COLO668 (cell line): ENCODE data around the gene SPN.
"Not testable (repeated sequence)": the region's sequence is repeated elsewhere in the genome, so short reads cannot be mapped to it uniquely, and the experiment has no call there.

Source experiments
- DNase-seq: peaks from one replicate; lab custom pipeline; 2025; ENCODE audit not compliant: unreplicated experiment; lab: John Stamatoyannopoulos, UW

SPN gene

DNA sequence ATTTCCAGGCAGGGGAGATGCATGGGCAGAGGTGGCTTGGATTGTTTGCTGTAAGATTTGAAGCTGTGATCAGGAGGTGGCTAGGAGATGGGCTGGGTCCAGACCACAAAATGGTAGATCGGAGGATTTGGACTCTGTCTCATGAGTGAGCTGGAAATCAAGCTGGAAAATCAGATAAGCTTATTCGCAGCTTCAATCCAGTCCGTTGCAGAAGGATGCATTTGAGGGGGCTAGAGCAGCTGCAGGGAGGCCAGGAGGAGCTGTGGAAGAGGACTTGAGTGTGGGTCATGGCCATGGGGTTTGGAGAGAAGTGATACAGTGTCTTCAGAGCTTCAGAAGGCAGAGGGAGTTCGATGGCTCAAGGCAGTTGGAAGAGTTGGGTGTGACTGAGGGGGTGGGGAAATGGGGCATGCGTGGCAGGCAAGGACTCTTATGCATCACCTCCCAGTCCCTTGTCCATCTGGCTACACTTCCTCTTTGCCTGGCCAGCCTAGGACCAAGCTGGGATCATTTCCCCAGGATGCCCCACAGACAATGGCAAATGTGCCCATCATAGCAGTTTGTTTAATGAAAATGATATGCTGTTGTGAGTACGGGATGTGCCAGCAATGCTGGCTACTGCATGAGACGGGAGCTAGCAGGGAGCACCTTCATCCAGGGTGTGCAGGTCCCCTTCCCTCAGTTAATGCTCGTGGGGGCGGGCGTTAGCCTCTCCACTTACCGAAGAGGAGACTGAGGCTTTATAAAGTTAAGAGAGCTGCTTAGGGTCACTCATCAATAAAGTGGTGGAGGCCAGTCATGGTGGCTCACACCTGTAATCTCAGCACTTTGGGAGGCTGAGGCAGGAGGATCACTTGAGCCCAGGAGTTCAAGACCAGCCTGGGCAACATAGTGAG, 36.5 kb downstream of the SPN start:
- no peak for DNase-seq

DNA sequence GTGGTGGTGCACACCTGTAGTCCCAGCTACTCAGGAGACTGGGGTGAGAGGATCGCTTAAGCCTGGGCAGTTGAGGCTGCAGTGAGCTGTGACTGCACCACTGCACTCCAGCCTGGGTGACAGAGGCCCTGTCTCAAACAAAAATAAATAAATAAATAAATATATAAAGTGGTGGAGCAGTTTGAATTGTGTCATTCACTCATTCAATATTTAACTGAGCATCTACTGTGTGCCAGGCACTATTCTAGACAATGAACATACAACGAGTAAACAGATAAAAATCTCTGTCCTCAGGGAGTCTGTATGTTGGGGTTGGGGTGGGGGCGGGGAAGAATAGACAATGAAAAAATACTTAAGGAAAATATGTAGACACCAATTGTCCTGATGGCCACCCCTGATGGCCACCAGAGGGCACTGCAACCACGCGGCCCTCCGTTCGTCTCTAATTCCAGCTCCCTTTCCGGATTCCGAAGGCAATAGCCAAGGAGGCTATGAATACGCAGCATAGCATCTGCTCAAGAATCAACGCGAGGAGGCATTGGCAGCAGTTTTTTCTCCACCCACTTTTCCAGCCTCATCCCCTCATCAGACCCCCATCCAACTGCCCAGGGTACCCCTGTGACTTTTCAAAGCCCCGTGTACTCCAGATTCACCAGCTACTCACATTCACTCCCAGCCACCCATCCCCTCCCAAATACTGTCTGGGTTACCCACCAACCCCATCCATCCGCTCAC, 37.4 kb downstream of the SPN start:
- DNase-seq, result peak; percentile 73

DNA sequence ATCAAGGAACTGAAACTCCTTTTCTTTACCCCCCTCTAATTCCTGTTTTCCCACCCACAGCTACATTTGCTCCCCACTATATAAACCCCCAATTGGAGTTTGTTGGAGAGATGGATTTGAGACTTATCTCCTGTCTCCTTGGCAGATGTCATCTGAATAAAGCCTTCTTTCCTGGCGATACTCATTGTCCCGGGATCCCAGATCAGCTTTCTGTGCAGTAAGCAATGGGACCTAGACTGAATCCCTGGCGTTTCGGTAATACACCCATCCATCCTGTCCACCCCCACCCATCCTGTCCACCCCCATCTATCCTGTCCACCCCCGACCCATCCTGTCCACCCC, 38.1 kb downstream of the SPN start:
- DNase-seq, result no peak

DNA sequence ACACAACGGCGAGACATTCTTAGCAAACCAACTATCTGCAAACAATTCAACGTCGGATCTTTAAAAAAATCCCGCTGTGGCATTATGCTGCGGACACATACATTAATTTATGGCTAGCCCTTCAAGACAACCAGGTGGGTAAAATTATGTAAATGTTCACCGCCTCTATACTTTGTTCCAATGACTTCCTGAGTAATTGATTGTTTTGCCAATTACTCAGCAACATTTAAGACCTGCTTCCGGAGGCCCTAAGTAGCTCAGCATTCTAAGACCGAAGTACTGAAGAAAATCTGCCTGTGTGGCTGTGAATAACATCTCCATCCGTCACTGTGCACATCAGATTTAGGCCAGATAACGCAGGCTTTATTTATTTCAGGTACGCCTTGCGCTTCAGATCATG, 39.2 kb downstream of the SPN start:
- no peak for DNase-seq

DNA sequence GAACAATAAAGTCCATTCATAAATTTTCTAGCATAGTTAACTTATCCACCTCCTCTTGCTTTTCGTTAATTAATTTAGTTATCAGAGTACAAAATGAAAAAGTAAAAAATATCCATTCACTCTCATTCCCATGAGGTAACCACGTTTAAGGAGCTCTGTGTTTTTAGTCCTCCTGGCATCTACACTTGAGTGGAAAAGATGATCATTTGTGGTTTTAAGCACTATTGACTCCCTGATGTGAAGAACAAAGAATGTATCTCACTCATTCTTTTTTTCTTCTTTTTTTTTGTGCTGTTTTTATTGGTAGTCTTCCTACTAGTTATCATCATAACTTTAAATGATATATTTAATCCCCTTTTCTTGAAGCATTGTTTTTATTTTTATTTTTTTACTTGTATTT, 42.0 kb downstream of the SPN start:
- no peak for DNase-seq

DNA sequence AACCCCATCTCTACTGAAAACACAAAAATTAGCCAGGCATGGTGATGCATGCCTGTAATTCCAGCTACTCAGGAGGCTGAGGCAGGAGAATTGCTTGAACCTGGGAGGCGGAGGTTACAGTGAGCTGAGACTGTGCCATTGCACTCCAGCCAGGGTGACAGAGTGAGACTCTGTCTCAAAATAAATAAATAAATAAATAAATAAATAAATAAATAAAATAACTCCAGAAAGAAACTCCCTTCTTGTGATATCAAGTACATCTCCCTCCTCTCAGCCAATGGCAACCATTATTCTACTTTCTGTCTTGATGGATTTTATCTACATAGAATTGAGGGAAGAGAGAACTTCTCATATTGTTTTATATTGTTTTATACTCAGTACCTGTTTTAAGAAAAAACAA, 44.1 kb downstream of the SPN start:
- not testable (repeated sequence) for DNase-seq

DNA sequence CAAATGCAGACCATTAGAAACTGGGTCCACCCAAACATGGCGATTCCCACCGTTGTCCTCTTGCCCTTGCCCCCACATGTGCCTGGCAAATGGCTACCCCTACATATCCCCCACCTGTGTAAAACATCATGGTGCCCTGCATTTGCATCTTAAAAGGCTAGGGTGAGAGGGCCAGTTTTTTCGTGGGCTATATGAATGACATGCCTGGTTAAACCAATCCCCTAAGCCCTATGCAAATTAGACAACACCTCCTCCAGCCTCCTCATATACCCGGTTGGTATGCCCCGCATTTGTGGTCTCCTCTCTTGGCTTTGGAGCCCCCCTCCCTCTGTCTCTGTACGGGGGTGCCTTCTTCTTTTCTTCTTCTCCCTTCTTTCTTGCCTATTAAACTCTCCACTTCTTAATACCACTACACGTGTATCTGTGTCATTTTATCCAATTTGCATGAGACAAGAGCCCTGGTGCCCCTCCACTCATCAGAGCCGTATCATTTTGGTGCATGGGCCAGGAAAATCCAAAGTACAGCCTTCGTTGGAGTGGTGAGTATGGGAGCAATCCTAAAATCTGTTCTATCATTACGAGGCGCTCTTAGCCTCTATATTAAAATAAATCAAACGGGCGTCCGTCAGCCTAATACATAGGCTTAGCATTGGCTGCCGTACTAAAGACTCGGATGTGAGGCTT, 46.0 kb downstream of the SPN start:
- no peak for DNase-seq

DNA sequence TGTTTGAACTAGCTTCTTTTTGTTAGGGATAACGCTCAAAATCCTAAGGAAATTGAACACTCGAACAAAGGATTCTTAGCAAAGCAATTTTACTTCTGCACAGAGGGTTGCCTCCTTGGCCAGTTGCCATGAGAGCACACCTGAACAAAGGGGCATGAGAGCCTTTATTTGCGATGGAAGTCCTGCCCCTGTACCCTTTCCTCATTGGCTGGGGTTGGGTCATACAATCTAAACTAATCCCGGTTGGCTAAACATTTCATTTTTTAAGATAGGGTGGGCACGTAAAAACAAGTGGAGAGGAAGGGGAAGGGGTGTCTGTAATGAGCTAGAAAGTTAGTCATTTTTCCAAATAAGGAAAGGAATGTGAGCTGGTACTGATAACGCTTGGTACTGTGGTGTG, 46.6 kb downstream of the SPN start:
- DNase-seq, result not testable (repeated sequence)

DNA sequence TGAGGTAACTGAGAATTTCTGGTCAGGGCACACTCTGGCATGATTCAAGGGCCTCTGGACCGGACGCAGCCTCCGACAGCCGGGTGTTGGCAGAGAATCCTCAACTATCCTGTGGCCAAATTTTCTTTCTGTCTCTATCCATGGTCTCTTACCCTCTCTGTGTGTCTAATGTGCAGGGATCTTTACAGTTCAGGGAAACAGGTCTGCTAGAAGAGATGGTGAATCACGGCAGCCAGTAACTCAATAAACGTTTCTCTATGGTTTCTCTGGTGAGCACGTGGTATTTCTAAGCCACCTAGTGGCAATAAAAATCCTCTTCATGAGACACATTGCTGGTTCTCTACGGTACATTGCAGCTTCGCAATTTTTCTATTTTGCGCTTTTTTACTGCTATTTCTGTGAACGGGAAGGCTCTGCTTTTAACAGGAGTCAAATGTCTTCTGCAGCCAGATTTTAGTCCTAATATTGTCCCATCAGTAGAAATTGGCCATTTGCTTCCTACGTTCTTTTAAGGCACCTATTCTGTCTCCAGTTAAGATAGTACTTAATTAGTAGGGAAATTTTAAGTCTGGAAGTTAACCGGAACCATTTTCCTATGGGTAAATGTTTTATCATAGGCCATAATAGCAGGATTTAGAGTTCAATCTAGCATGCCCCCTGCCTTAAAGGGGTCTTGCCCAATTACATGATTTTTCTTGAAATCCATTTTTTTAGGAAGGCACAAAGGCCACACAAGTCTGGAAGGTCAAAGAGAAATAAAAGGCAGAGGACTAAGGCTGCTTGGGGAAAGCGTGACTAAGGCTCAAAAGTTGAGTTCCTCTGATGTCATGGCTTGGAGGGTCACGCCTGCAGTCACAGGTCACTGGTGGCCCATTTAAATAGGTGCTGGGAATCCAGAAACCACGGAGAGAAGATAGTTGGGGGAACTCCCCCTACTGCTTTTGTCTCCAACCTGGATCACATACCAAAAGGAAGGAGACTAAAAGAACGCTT, 47.5 kb downstream of the SPN start:
- no peak for DNase-seq

DNA sequence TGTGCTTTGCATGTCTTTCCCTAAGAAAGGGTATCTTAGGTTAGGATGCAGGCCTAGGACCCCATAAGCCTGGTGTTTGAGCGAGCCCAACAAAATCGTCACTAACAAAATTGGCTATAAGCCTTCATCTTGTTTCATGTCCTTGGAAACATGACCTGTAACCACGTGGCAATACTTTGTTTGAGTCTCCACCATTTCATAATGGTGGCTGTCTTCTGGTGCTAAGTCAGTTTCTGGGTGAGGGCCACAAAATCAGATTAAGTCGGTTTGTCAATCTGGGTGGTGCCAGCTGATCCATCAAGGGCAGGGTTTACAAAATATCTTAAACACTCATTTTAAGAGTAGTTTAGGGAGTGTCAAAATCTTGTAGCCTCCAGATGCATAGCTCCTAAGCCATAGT, 49.8 kb downstream of the SPN start:
- DNase-seq, result no peak

DNA sequence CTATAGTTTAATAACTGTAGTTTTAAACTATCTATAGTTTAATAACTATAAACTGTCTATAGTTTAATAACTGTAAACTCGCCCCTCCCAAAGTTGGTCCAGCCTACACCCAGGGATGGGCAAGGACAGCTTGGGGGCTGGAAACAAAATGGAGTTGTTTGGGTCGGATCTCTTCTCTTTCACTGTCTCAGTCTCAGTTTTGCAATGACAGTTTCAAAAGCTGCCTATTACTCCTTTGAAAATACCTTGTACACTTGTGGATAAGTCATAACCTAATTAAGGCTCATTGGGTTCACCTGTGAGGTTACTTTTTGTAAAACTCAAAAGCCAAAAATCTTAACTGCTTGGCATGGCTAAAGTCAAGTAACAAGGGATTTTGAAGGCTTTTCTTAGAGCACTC, 51.3 kb downstream of the SPN start:
- DNase-seq, result no peak

DNA sequence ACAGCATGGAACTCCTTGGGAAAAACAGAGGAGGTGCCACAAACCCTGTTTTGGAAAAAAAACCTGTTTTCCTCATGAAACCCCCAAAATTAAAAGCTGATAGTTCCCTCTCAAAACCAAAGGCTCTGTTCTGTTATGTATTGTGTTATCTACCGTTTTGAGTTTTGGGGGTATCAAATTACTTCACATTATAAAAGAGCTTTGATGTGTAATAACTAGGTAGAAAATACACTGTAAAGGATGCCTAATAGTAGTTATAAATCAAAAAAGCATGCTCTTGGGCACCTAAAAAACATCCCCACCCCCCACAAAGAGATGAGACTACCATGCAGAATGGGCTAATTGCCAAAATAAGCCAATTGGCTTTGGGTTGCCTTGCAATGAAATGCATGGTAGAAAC, 51.9 kb downstream of the SPN start:
- DNase-seq, result no peak

DNA sequence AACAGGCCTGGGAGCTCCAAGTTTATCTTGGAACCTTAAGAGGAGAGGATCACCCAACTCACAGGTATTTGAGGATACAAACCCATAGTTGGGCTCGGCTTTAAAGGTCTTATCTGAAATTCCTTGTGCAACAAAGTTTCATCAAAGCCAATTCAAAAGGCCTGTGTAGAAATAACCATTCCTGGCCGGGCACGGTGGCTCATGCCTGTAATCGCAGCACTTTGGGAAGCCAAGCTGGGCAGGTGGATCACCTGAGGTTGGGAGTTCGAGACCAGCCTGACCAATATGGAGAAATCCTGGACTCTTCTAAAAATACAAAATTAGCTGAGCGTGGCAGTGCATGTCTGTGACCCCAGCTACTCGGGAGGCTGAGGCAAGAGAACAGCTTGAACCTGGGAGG, 54.1 kb downstream of the SPN start:
- DNase-seq, result no peak

DNA sequence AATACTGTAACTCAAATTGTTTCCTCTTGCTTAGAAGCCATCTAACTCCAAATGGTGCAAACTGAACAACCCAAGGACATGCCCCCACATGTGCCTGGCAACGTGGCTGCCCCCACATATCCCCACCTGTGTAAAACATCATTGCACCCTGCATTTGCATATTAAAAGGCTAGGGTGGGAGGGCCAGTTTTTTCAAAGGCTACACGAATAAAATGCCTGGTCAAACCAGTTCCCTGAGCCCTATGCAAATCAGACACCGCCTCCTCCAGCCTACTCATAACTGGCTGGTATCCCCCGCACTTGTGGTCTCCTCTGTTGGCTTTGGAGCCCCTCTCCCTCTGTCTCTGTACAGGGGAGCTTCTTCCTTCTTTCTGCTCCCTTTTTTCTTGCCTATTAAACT, 56.0 kb downstream of the SPN start:
- DNase-seq, result no peak
